Spleen (tissue), 11 donors: ENCODE results near the gene ANKRD17. TPM values are rescaled to one million over a fixed set of nuclear protein-coding genes. Genes with fewer than 3 reads are reported as not detected.

Experiments used
- DNase-seq: peaks from one replicate; pipeline ENCODE4 v3.0.0-alpha.2; 2020
- H3K27ac ChIP-seq, 8 donors: fragments of 200-600 bp; sonication (generic) in 7 of 8; 1 replicate in 4 of 8; 2 replicates in 4 of 8; pipeline versions ENCODE4 v1.5.0 to v1.8.0; 2016 to 2021; ENCODE audit warnings: inconsistent platforms in 4 of 8, mild to moderate bottlenecking in 4 of 8, moderate library complexity in 1 of 8
- H3K27me3 ChIP-seq, 7 donors: fragments of 200-600 bp; sonication (generic) in 6 of 7; replicated peaks in 1 of 7; 1 replicate in 4 of 7; 2 replicates in 3 of 7; pipeline versions ENCODE4 v1.5.0 to v1.8.0; 2016 to 2021; ENCODE audit warnings: inconsistent platforms in 3 of 7, mild to moderate bottlenecking in 1 of 7
- H3K36me3 ChIP-seq, 6 donors: fragments of 200-600 bp; sonication (generic) in 5 of 6; 1 replicate in 4 of 6; 2 replicates in 2 of 6; pipeline versions ENCODE4 v1.5.0 to v1.8.0; 2016 to 2021; ENCODE audit warnings: inconsistent platforms in 2 of 6
- H3K4me1 ChIP-seq, 6 donors: fragments of 200-600 bp; sonication (generic) in 5 of 6; 1 replicate in 3 of 6; 2 replicates in 3 of 6; pipeline versions ENCODE4 v1.5.0 to v1.8.0; 2016 to 2021; ENCODE audit warnings: inconsistent platforms in 3 of 6
- H3K4me3 ChIP-seq, 8 donors: fragments of 200-600 bp; sonication (generic) in 7 of 8; 1 replicate in 4 of 8; 2 replicates in 4 of 8; pipeline versions ENCODE4 v1.5.0 to v1.8.0; 2016 to 2021; ENCODE audit warnings: inconsistent platforms in 4 of 8, mild to moderate bottlenecking in 4 of 8, moderate library complexity in 2 of 8
- H3K9me3 ChIP-seq, 8 donors: fragments of 200-600 bp; sonication (generic) in 7 of 8; 1 replicate in 4 of 8; 2 replicates in 4 of 8; pipeline versions ENCODE4 v1.5.0 to v1.8.0; 2016 to 2021; ENCODE audit warnings: inconsistent platforms in 4 of 8
- CTCF ChIP-seq, 11 experiments: fragments of 200-600 bp in 7 of 11; fragments of 450-650 bp in 4 of 11; sonication (generic) in 4 of 11; IDR thresholded peaks in 8 of 11; conservative IDR thresholded peaks in 3 of 11; 1 replicate in 7 of 11; 2 replicates in 4 of 11; pipeline versions ENCODE4 v1.4.0 to v1.8.0; 2016 to 2021; ENCODE audit warnings: antibody characterized with exemption in 11 of 11, inconsistent platforms in 4 of 11, mild to moderate bottlenecking in 1 of 11
- POLR2A ChIP-seq, 3 donors: fragments of 450-650 bp; IDR thresholded peaks; one replicate each; pipeline ENCODE4 v1.5.1; 2017; ENCODE audit warnings: antibody characterized with exemption in 3 of 3, mild to moderate bottlenecking in 1 of 3
- POLR2AphosphoS5 ChIP-seq, 3 donors: sonication (generic); formaldehyde crosslinking; IDR thresholded peaks; one replicate each; pipeline ENCODE4 v1.5.1; 2017; ENCODE audit warnings: antibody characterized with exemption in 3 of 3
- WGBS, 5 donors: extraction: QIAGEN DNeasy Blood & Tissue Kit in 3 of 5; methylation state at CpG; one replicate each; pipeline versions ENCODE4 v1.1.5 to v1.1.7; 2013 to 2018; 5-methylcytosine and 5-hydroxymethylcytosine counted together
- intact Hi-C: fragments of 100-400 bp; cut with DNase I; formaldehyde crosslinking; loops from one replicate; pipeline ENCODE4 v1.15.0; 2023; ENCODE audit warnings: low total_unique reads
- polyA plus RNA-seq, 3 donors: library from polyadenylated mRNA; stranded (reverse); fragments of 200-250 nt; gene quantifications; one replicate each; pipeline ENCODE4 v1.2.1, GENCODE V29; 2013
- total RNA-seq, 7 donors: library from RNA; depleted of rRNA in 3 of 7; stranded (reverse); fragments of >200 nt in 3 of 7; fragmentation: NEBNext Ultra II Directional in 4 of 7; extraction: Animal tissue kit (Norgen Biotek cat#: 25700) in 4 of 7; gene quantifications; one replicate each; pipeline versions ENCODE4 v1.1.0 to v1.2.1, GENCODE V29; 2016 to 2021
- donor health status: healthy with polysubstance abuse.
- donor health status: DM: no; HTN: no; CAD: no; lungs with moderate emphysema.
- donor health status: DM: no; HTN: no; CAD: no.
- donor health status: Bipolar disorder and iron deficiency.
- donor health status: healthy.
- donor health status: DM: no; HTN: no; CAD: no.
- donor health status: DM: yes; HTN: yes; CAD: no.

ANKRD17 gene
- total and polyA plus RNA-seq, 10 donors: 7.1 to 71.5 (median 60.0) TPM

DNA sequence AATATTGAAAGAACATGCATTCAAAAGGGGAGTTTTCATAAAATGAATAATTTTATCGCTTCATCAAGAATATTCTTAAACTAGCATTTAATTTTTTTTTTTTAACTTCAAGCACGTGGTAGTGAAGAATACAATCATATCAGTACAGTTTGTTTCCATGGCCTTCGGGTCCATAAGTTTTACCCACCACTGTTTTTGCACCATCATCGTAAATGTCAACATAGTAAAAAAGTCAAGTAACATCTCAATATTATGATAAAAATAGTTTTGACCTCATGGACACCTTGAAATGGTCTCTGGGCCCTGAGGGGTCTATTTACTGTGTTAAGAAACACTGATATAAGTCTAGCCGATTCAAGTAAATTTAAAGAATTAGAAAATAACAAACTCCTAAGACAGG lies 80.2 kb downstream of the ANKRD17 start:
- TF ChIP-seq POLR2AphosphoS5 (IDR thresholded peaks at IDR 0.05): no peak
- no peak for TF ChIP-seq CTCF (IDR thresholded peaks at IDR 0.05 in 8 of 11, conservative IDR thresholded peaks at IDR 0.05 in 3 of 11)
- no peak for TF ChIP-seq POLR2A (IDR thresholded peaks at IDR 0.05)
- Histone ChIP-seq H3K36me3 (peaks cover 0 to 41% (median 19%) of the 10 kb centered on the region in 6 donors), H3K4me1 (peaks cover 13 to 65% (median 29%) of the 10 kb centered on the region in 6 donors), H3K9me3 (peaks cover 0 to 20% (median 7%) of the 10 kb centered on the region in 8 donors), H3K27me3 (no peaks in the 10 kb centered on the region), H3K27ac (no peak overlapping the region), H3K4me3 (no peak overlapping the region)
- WGBS, 5 donors: 68 to 75% (median 74%) methylated on average over 5 of the region's 5 CpGs
- intact Hi-C loops: no loop called here
- no peak for DNase-seq

DNA sequence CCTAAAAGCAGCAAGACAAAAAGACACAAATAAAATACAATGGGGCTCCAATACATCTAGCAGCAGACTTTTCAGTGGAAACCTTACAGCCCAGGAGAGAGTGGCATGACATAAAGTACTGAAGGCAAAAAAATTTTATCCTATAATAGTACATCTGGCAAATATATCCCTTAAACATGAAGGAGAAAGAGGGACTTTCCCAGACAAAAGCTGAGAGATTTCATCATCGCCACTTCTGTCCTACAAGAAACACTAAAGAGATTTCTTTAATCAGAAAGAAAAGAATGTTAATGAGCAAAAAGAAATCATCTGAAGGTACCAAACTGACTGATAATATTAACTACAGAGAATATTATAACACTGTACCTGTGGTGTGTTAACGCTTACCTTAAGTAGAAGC lies 86.4 kb downstream of the ANKRD17 start:
- no peak overlapping the region for H3K27ac ChIP-seq
- intact Hi-C loops: no loop called here
- no peak overlapping the region for H3K4me3 ChIP-seq
- H3K27me3 ChIP-seq: no peaks in the 10 kb centered on the region
- DNase-seq: no peak
- WGBS, 5 donors: 90 to 99% (median 94%) methylated on average over 2 of the region's 2 CpGs
- H3K4me1 ChIP-seq: peaks cover 0 to 15% (median 0%) of the 10 kb centered on the region in 6 donors
- H3K36me3 ChIP-seq: peaks cover 3 to 100% (median 60%) of the 10 kb centered on the region in 6 donors
- peaks cover 0 to 35% (median 16%) of the 10 kb centered on the region in 8 donors for H3K9me3 ChIP-seq
- no peak for TF ChIP-seq POLR2A (IDR thresholded peaks at IDR 0.05)
- TF ChIP-seq POLR2AphosphoS5 (IDR thresholded peaks at IDR 0.05): no peak
- no peak for TF ChIP-seq CTCF (IDR thresholded peaks at IDR 0.05 in 8 of 11, conservative IDR thresholded peaks at IDR 0.05 in 3 of 11)

DNA sequence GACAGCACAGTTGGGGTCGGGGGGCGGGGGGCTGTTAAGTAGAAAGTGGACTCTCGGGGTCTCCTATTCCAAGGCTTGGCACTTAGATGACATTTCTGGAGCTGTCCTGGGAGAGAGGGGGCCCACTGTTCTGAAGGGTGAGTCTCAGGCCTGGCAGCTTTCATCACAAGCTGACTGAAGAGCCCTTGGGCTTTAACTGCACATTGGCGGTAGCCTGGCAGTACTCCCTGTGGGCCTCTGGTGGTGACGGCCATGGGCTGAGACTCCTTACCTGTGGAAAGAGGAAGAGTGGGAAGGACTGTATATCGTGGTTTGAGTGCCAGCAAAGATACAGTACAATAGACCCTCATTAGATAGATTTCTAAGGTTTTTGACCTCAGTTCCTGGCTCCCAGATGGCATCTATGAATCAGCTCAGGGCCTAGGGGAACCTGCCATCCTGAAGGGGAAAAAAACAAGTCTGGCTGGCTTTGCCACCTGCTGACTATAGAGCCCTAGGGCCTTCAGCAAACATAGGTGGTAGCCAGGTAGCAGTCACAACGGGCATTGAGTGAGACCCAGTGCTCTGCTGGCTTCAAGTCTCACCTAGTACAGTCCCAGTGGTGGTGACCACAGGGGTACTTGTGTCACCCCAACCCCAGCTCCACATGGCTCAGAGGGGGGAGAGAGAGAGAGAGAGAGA lies 87.9 kb downstream of the ANKRD17 start:
- 91 to 96% (median 95%) methylated on average over 5 to 7 of the region's 7 CpGs for WGBS, 5 donors
- H3K36me3 ChIP-seq: peaks cover 3 to 100% (median 61%) of the 10 kb centered on the region in 6 donors
- H3K27ac ChIP-seq: no peak overlapping the region
- H3K9me3 ChIP-seq: peaks cover 0 to 50% (median 29%) of the 10 kb centered on the region in 8 donors
- DNase-seq: no peak
- intact Hi-C loops: no loop called here
- H3K4me3 ChIP-seq: no peak overlapping the region
- H3K4me1 ChIP-seq: peaks cover 0 to 10% (median 0%) of the 10 kb centered on the region in 6 donors
- no peaks in the 10 kb centered on the region for H3K27me3 ChIP-seq
- TF ChIP-seq POLR2AphosphoS5 (IDR thresholded peaks at IDR 0.05) (no peak), CTCF (IDR thresholded peaks at IDR 0.05 in 8 of 11, conservative IDR thresholded peaks at IDR 0.05 in 3 of 11) (no peak), POLR2A (IDR thresholded peaks at IDR 0.05) (no peak)

- Histone ChIP-seq H3K4me3 (no peak overlapping the region), H3K4me1 (no peaks in the 10 kb centered on the region)
- intact Hi-C loops: no loop called here
Measured at GRCh38 chr4:73166212-73166611, 92.4 kb downstream of the ANKRD17 start.

More at GRCh38 chr4:73166212-73166611, 92.4 kb downstream of the ANKRD17 start:
- Histone ChIP-seq H3K9me3 (peaks cover 0 to 21% (median 16%) of the 10 kb centered on the region in 8 donors), H3K27ac (no peak overlapping the region), H3K27me3 (no peaks in the 10 kb centered on the region), H3K36me3 (peaks cover 0 to 97% (median 53%) of the 10 kb centered on the region in 6 donors)
- DNase-seq: no peak
- no peak for TF ChIP-seq CTCF (IDR thresholded peaks at IDR 0.05 in 8 of 11, conservative IDR thresholded peaks at IDR 0.05 in 3 of 11)
- no peak for TF ChIP-seq POLR2AphosphoS5 (IDR thresholded peaks at IDR 0.05)
